Caki2 (cell line): ENCODE measurements around the gene TMTC1. TPM values are rescaled to one million over a fixed set of nuclear protein-coding genes. Genes with fewer than 3 reads are reported as not detected.

Experiments used
- DNase-seq: peaks from one replicate; pipeline ENCODE4 v3.0.0-alpha.2; 2015; ENCODE audit warnings: low read depth
- in situ Hi-C: cut with HindIII; loops from 2 replicates; pipeline ENCODE4 v1.10.0; 2016; ENCODE audit warnings: low sequenced_read_pairs, low pct_unique_long_range_greater_than_20kb, mixed read lengths
- total RNA-seq: library from RNA; depleted of rRNA; stranded (reverse); fragments of >200 nt; shearing (Covaris generic); gene quantifications from 2 replicates; pipeline ENCODE4 v1.2.3, GENCODE V29; 2014; ENCODE audit warnings: low replicate concordance

The TMTC1 gene
- total RNA-seq, 1 experiment from 2014 or later = 3.2 TPM

- in situ Hi-C loops = no loop called here
These were observed 56.9 kb downstream of the TMTC1 start for GRCh38 chr12:29726741-29727348.

GRCh38 chr12:29726321-29726692 lies 57.4 kb downstream of the TMTC1 start:
- in situ Hi-C loops = no loop called here
- peak; percentile 19 for DNase-seq

More at GRCh38 chr12:29726741-29727348, 56.9 kb downstream of the TMTC1 start:
- no peak for DNase-seq

GRCh38 chr12:29725587-29726320 lies 58.0 kb downstream of the TMTC1 start:
- peak; percentile 44 for DNase-seq

GRCh38 chr12:29722164-29722563 lies 61.6 kb downstream of the TMTC1 start:
- in situ Hi-C loops = no loop called here
- DNase-seq = no peak

More at GRCh38 chr12:29725587-29726320, 58.0 kb downstream of the TMTC1 start:
- in situ Hi-C loops = no loop called here

GRCh38 chr12:29719381-29719780 lies 64.4 kb downstream of the TMTC1 start:
- DNase-seq = no peak
- in situ Hi-C loops = no loop called here

- no peak for DNase-seq
- in situ Hi-C loops = no loop called here
These were observed 66.1 kb downstream of the TMTC1 start for GRCh38 chr12:29717540-29718100.

- no peak for DNase-seq
- in situ Hi-C loops = no loop called here
These were observed 68.8 kb downstream of the TMTC1 start for GRCh38 chr12:29714966-29715365.

- no peak for DNase-seq
- in situ Hi-C loops = no loop called here
These were observed 70.0 kb downstream of the TMTC1 start for GRCh38 chr12:29713729-29714128.

GRCh38 chr12:29711381-29711780 lies 72.4 kb downstream of the TMTC1 start:
- DNase-seq = no peak
- in situ Hi-C loops = no loop called here

GRCh38 chr12:29710104-29710503 lies 73.6 kb downstream of the TMTC1 start:
- in situ Hi-C loops = no loop called here
- DNase-seq = no peak

GRCh38 chr12:29709496-29710040 lies 74.2 kb downstream of the TMTC1 start:
- in situ Hi-C loops = no loop called here
- DNase-seq = no peak

- in situ Hi-C loops = no loop called here
- DNase-seq = no peak
These were observed 74.7 kb downstream of the TMTC1 start for GRCh38 chr12:29709054-29709453.

- no peak for DNase-seq
- in situ Hi-C loops = no loop called here
These were observed 75.9 kb downstream of the TMTC1 start for GRCh38 chr12:29707846-29708245.

GRCh38 chr12:29706311-29706710 lies 77.4 kb downstream of the TMTC1 start:
- in situ Hi-C loops = no loop called here

GRCh38 chr12:29703528-29703927 lies 80.2 kb downstream of the TMTC1 start:
- in situ Hi-C loops = no loop called here
- no peak for DNase-seq

More at GRCh38 chr12:29706311-29706710, 77.4 kb downstream of the TMTC1 start:
- DNase-seq = no peak

GRCh38 chr12:29702972-29703371 lies 80.8 kb downstream of the TMTC1 start:
- in situ Hi-C loops = no loop called here
- DNase-seq = no peak

GRCh38 chr12:29702222-29702621 lies 81.5 kb downstream of the TMTC1 start:
- DNase-seq = no peak
- in situ Hi-C loops = no loop called here

GRCh38 chr12:29700761-29701481 lies 82.8 kb downstream of the TMTC1 start:
- in situ Hi-C loops = no loop called here

GRCh38 chr12:29698756-29699155 lies 85.0 kb downstream of the TMTC1 start:
- in situ Hi-C loops = no loop called here
- no peak for DNase-seq

More at GRCh38 chr12:29700761-29701481, 82.8 kb downstream of the TMTC1 start:
- DNase-seq = no peak
